Retinal pigment epithelial cell (primary cell): ENCODE measurements around the gene SIPA1.
A peak's percentile ranks its signal among the peaks of the same experiment; 100 is the strongest.

ENCODE experiments used
- DNase-seq: peaks from one replicate; pipeline ENCODE4 v3.0.0-alpha.2; 2010; ENCODE audit warnings: low read depth
- H3K4me3 ChIP-seq: 2 replicates; pipeline ENCODE4 v1.5.1; 2011; ENCODE audit warnings: mild to moderate bottlenecking, low read length, control low read depth, moderate library complexity
- CTCF ChIP-seq: conservative IDR thresholded peaks from 2 replicates; pipeline ENCODE4 v1.5.1; 2011; ENCODE audit warnings: low read depth, low read length, control low read depth, inconsistent platforms

The SIPA1 gene

DNA sequence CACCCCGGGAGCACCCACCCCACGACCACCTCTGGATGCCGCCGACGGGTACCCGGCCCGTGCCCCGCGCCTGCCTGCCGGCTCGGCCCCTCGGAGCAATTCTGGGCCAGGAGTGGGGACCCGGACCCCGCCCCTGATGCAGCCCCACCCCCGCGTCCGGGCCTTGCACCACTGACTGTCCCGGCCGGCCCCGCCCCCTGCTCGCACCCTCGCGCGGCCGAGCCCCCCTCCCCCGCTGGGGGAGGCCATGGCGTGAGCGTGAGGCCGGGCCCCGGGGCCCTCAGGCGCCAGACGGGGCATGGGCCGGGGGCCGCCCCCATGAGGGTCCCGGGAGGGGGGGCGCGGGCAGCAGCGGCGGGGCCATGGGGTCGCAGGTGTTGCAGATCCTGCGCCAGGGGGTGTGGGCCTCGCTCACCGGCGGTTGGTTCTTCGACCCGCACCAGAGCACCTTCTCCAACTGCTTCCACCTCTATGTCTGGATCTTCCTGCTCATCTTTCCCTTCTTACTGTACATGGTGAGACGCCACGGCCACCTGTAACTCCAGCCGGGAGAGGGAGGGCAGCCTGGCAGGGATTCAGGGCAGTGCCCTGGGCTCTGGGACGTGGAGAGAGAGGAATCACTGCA lies 21.8 kb upstream of the SIPA1 start:
- peak overlapping the region; percentile 72 for H3K4me3 ChIP-seq
- no peak for TF ChIP-seq CTCF
- DNase-seq = no peak

- no peak for DNase-seq
- TF ChIP-seq CTCF = no peak
These were observed 21.3 kb upstream of the SIPA1 start for GRCh38 chr11:65616575-65617001.

GRCh38 chr11:65617136-65617850 lies 20.6 kb upstream of the SIPA1 start:
- no peak for TF ChIP-seq CTCF
- no peak for DNase-seq
- H3K4me3 ChIP-seq = peak overlapping the region; percentile 72

More at GRCh38 chr11:65616575-65617001, 21.3 kb upstream of the SIPA1 start:
- H3K4me3 ChIP-seq = peak overlapping the region; percentile 72

- no peak overlapping the region for H3K4me3 ChIP-seq
- DNase-seq = no peak
These were observed 19.7 kb upstream of the SIPA1 start for GRCh38 chr11:65617990-65618751.

DNA sequence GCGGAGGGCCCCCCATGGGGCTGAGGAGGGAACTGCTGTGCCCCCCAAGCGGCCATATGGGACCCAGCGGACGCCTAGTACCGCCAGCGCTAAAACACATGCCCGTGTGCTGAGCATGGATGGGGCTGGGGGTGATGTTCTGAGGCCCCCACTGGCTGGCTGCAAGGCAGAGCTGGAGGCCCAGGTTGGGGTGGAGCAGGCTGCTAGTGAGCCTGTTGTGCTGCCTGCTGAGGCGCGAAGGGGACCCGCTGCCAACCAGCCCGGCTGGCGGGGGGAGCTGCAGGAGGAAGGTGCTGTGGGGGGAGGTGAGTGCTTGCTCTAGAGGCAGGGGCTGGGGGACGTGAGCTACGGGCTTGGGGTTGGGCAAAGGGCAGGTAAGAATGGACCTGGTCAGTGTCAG lies 19.1 kb upstream of the SIPA1 start:
- DNase-seq = no peak
- H3K4me3 ChIP-seq = no peak overlapping the region
- no peak for TF ChIP-seq CTCF

More at GRCh38 chr11:65617990-65618751, 19.7 kb upstream of the SIPA1 start:
- TF ChIP-seq CTCF = no peak

- TF ChIP-seq CTCF = no peak
- no peak for DNase-seq
- H3K4me3 ChIP-seq = no peak overlapping the region
These were observed 18.5 kb upstream of the SIPA1 start for GRCh38 chr11:65619281-65619928.
